ENCODE data around the gene KCMF1. TPM values are rescaled to one million over a fixed set of nuclear protein-coding genes. Genes with fewer than 3 reads are reported as not detected.

The KCMF1 gene
- total and polyA plus RNA-seq, 10 of the 15 experiments (the other 5 are each of a cell fraction or from before 2014, with no cell fraction given), result 8.4 to 124 (median 43.0) TPM

DNA sequence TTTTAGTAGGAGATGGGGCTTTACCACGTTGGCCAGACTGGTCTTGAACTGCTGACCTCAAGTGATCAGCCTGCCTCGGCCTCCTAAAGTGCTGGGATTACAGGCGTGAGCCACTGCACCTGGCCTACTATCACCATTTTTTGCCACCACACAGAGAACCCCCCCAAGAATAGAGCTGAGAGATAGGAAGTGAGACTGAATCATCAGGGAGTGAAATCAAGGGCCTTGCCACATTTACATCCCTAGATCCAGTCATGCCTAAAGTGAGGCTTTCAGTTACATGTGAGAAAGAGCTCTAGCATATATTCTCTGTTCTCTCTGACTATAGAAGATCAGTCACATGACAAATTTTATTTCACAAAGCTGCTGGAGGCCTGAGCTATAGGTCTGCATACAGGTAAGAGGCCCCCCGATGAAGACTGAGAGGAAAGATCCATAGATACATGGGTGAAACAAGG lies 28.0 kb upstream of the KCMF1 start (continued):
- TF ChIP-seq, protein P1, sequence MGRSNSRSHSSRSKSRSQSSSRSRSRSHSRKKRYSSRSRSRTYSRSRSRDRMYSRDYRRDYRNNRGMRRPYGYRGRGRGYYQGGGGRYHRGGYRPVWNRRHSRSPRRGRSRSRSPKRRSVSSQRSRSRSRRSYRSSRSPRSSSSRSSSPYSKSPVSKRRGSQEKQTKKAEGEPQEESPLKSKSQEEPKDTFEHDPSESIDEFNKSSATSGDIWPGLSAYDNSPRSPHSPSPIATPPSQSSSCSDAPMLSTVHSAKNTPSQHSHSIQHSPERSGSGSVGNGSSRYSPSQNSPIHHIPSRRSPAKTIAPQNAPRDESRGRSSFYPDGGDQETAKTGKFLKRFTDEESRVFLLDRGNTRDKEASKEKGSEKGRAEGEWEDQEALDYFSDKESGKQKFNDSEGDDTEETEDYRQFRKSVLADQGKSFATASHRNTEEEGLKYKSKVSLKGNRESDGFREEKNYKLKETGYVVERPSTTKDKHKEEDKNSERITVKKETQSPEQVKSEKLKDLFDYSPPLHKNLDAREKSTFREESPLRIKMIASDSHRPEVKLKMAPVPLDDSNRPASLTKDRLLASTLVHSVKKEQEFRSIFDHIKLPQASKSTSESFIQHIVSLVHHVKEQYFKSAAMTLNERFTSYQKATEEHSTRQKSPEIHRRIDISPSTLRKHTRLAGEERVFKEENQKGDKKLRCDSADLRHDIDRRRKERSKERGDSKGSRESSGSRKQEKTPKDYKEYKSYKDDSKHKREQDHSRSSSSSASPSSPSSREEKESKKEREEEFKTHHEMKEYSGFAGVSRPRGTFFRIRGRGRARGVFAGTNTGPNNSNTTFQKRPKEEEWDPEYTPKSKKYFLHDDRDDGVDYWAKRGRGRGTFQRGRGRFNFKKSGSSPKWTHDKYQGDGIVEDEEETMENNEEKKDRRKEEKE (IDR thresholded peaks at IDR 0.05), result no peak
- no peak for TF ChIP-seq ZSCAN29 (IDR thresholded peaks at IDR 0.05)
- no peak for TF ChIP-seq SUPT20H (IDR thresholded peaks at IDR 0.05; ENCODE audit: borderline replicate concordance, control insufficient read depth, low read depth, low read length)
- TF ChIP-seq LARP7 (IDR thresholded peaks at IDR 0.05), result no peak
- peak; percentile 91 for TF ChIP-seq TCF12 (IDR thresholded peaks at IDR 0.05; ENCODE audit: low read depth, low read length)
- peak; percentile 88 for TF ChIP-seq RUNX3 (IDR thresholded peaks at IDR 0.05; ENCODE audit: low read length)
- TF ChIP-seq KDM1A (IDR thresholded peaks at IDR 0.05; ENCODE audit: borderline replicate concordance), result no peak
- TF ChIP-seq SPI1 (IDR thresholded peaks at IDR 0.05; ENCODE audit: borderline replicate concordance, insufficient read depth, low read depth, low read length), result peak; percentile 91
- TF ChIP-seq RAD21 (IDR thresholded peaks at IDR 0.05; ENCODE audit: insufficient read depth, low read depth, low read length), result no peak; the same call in 1 of the 2 replicates
- TF ChIP-seq, protein P2, sequence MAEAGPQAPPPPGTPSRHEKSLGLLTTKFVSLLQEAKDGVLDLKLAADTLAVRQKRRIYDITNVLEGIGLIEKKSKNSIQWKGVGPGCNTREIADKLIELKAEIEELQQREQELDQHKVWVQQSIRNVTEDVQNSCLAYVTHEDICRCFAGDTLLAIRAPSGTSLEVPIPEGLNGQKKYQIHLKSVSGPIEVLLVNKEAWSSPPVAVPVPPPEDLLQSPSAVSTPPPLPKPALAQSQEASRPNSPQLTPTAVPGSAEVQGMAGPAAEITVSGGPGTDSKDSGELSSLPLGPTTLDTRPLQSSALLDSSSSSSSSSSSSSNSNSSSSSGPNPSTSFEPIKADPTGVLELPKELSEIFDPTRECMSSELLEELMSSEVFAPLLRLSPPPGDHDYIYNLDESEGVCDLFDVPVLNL (IDR thresholded peaks at IDR 0.05; ENCODE audit: low read depth, low read length), result no peak
- peak; percentile 37; the same call in 1 of the 2 replicates for TF ChIP-seq DPF2 (IDR thresholded peaks at IDR 0.05)
- TF ChIP-seq, protein P3, sequence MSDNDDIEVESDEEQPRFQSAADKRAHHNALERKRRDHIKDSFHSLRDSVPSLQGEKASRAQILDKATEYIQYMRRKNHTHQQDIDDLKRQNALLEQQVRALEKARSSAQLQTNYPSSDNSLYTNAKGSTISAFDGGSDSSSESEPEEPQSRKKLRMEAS (IDR thresholded peaks at IDR 0.05; ENCODE audit: low read depth, low read length), result no peak
- no peak for TF ChIP-seq CHD4 (IDR thresholded peaks at IDR 0.05)
- TF ChIP-seq, protein P4, sequence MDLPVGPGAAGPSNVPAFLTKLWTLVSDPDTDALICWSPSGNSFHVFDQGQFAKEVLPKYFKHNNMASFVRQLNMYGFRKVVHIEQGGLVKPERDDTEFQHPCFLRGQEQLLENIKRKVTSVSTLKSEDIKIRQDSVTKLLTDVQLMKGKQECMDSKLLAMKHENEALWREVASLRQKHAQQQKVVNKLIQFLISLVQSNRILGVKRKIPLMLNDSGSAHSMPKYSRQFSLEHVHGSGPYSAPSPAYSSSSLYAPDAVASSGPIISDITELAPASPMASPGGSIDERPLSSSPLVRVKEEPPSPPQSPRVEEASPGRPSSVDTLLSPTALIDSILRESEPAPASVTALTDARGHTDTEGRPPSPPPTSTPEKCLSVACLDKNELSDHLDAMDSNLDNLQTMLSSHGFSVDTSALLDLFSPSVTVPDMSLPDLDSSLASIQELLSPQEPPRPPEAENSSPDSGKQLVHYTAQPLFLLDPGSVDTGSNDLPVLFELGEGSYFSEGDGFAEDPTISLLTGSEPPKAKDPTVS (IDR thresholded peaks at IDR 0.05; ENCODE audit: low read depth, low read length), result no peak
- TF ChIP-seq MYB (IDR thresholded peaks at IDR 0.05; ENCODE audit: borderline replicate concordance, low read depth, low read length), result no peak
- 0 out of 2 replicates have a peak, but pooled peaks have one; percentile 50 for TF ChIP-seq TCF7 (IDR thresholded peaks at IDR 0.05; ENCODE audit: borderline replicate concordance)
- TF ChIP-seq MXI1 (IDR thresholded peaks at IDR 0.05; ENCODE audit: low read depth, low read length), result no peak
- TF ChIP-seq BCL11A (IDR thresholded peaks at IDR 0.05; ENCODE audit: low read depth, low read length), result no peak; the same call in 1 of the 2 replicates
- TF ChIP-seq RFX5 (IDR thresholded peaks at IDR 0.05; ENCODE audit: low read depth, low read length), result no peak
- TF ChIP-seq NRF1 (conservative IDR thresholded peaks at IDR 0.05; ENCODE audit: low read depth, low read length), result no peak
- no peak for TF ChIP-seq CUX1 (IDR thresholded peaks at IDR 0.05; ENCODE audit: insufficient replicate concordance, low read depth, low read length)
